Left renal pelvis (tissue), 4 donors: Measurements from ENCODE around the gene CSNK1E. TPM values are rescaled to one million over a fixed set of nuclear protein-coding genes. Genes with fewer than 3 reads are reported as not detected.

ENCODE experiments used
- DNase-seq, 4 donors: peaks; one replicate each; pipeline ENCODE4 v3.0.0-alpha.2; 2013; ENCODE audit warnings: low read depth in 4 of 4, low spot score in 3 of 4
- polyA plus RNA-seq, 4 donors: library from polyadenylated mRNA; unstranded; fragments of 120-200 nt; gene quantifications; one replicate each; pipeline ENCODE4 v1.2.1, GENCODE V29; 2013; ENCODE audit not compliant: insufficient read length in 4 of 4

The CSNK1E gene
- polyA plus RNA-seq, 4 donors = 111 to 194 (median 133) TPM

DNA sequence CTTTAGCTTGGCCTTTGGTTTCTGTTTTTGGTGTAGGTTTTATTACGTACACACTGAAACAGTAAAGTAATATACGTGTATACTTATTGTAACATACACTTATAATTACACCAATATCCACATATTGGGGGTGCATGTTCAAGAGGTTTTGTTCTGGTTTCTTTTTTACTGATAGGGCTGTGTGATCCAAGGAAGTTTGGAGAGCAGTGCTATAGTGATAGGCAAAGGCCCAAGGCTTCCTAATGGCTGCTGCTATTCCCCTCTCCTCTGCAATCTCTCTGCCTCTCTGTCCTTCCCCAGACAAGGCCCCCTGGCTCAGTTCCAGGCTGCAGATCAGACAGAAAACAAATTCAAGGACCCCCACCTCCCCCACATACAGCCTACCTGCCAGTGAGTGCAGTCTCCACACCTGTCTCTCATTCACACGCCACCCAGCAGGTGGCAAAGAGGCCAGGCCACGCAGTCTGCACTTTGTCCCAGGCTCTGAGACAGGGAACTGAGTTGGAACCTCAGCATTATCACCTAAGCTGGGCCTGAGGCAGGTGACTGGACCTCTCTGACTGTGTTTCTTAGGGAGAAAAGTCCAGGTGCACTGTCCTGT lies 59.5 kb downstream of the CSNK1E start:
- DNase-seq = no peak

DNA sequence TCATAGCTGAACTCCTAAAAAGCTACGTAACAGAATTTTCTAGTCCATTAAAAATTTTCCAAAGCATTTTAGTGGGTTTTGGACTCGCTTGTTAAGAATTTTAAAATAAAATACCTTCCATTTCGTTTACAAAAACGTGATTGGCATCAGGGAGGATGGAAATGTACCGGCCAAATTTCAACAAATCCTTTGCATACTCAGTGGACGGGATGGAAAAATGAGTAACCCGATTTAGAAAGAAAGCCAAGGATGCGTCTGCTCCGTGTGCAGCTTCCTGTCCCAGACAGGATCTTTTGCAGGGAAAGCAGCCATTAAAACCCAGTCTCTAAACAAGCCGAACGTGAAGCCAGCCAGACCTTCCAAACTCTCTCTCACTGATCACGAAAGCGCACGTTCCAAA lies 60.1 kb downstream of the CSNK1E start:
- DNase-seq = no peak

DNA sequence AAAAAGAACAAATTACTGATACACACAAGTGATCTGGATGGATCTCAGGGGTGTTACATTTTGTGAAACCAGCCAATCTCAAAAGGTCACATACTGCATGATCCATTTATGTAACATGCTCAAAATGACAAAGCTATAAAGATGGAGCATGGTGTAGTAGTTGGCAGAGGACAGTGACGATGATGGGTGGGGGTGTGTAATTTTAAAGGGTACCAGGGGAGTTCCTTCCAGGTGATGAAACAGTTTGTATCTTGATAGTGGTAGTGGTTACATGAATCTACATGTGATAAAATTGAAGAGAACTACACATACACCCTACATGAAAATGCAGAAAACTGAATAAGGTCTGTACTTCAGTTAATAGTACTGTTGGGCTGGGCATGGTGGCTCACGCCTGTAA lies 61.5 kb downstream of the CSNK1E start:
- DNase-seq = no peak

DNA sequence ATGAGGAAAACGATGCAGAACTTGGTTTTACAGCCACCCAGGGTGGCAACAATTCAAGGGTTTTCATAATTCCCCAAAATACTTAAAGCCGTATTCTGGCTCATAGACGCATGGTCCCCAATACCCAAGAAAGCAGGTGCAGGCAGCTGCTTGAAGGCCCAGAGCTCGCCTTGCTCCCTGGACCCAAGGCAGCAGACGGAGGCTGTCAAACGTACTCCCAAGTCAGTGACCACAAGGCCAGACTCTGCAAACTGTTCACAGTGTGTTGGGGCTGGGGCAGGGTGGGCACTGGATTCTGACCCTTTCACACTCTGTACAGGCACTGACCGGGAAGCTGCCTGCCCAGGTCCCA lies 65.9 kb downstream of the CSNK1E start:
- no peak for DNase-seq

DNA sequence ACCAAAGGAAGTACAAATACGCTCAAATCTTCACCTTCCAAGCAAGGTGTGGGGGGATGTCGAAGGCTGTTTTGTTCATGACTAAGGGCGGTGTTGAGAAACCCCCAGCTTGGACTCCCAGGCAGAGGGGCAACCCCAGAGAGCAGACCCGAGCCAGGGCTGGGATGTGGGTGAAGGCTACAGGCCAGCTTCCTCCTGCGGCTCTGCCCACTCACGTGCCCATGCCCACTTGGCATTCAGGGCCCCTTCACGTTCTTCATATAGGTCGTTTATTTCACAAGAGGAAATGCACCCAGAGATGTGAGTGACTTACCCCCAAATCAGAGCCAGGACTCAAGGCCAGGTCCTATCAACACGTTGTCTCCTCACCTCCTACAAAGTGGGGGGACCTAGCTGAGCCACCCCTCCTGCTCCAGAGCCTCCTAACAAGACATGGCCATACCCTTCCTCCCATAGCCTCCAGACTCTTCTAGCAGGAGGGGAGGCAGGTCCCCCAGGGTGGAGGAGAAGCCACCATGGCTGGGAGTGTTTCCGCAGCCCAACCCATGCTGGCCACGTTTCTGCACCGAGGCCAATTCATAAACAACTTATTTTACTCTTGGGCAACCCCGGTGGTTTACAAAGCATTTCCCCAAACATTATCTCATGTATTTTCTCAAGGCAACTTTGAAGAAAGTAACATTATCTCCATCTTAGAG lies 66.4 kb downstream of the CSNK1E start:
- DNase-seq = no peak

DNA sequence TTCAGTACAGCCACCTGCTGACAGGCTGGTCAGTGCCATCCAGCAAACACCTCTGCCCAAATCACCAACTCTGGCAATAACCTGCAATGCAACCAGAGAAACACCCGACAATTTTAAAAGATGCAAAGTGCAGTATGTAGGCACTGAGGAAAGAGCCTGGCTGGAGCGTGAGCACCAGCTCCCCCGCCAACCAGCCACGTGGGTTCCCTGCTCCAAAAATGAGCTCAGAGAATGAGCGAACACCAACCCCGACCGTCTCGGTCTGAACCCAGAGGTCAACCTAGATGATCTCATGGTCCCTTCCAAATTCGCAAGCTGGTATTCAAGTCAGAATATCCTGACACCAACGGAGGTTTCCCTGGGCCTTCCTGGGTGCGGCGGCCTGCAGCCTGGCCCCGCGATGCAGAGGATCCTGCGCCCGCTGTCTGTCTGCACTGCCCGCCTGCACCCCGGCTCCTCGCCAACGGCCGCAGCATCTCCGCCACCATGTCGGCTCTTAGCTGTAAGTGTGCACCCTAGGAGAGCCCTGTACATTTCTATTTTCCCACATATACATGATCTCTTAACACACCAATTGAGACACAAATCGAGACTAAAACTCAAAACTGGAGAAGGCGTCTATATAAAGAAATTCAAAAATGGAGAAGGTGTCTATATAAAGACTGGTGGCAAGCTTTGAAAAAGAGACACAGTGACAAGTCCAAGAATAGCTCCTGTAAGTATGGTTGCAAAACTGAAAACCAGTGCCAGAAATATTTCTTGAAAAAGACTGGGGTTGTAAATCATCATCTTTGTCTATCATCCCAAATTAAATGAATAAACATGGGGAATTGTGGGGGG lies 67.2 kb downstream of the CSNK1E start:
- no peak for DNase-seq

DNA sequence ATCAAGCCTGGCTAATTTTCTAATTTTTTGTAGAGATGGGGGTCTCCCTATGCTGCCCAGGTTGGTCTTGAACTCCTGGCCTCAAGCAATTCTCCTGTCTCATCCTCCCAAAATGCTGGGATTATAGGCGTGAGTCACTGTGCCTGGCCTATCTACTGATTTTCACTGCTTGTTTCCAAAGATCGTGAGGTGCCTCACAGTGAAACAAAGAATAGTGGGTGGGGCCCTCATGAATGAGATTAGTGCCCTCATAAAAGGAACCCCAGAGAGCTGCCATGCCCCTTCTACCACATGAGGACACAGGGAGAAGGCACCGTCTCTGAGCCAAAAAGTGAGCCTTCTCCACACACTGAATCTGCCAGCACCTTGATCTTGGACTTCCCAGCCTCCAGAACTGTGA lies 67.9 kb downstream of the CSNK1E start:
- DNase-seq = no peak

DNA sequence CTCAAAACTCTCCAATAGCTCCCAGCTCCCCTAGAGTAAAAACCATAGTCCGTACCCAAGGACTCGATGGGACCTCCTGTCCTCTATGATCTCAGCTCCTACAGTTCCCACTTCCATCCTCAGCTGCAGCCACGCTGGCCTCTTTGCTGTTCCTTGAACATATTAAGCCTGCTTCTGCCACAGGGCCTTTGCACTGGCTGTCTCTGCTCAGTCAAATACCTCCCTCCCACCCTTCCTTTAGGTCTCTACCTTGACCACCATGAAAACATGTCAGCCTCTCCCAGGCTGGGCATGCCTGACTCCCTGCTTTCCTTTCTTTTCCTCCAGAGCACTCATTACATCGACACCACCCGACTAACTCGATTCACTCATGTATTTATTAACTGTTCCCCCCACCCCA lies 69.0 kb downstream of the CSNK1E start:
- DNase-seq = no peak

DNA sequence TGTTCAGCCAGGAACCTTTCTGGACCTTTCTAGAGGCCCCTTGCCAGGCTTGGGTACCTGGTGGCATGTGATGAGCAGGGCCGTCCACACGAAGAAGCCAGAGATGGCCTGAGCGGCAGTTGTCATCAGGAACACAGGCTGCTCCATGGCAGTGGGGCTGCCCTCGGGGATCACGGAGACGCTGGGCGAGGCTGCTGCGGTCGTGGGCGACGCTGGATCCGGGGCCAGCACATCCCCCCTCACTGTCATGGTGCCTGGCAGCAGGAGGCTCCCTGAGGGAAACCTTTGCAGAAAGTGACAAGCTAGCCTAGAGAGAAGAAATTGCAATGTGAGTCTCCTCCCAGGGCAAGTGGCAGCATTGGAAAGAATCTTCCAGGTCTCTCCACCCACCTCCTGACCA lies 69.5 kb downstream of the CSNK1E start:
- no peak for DNase-seq

DNA sequence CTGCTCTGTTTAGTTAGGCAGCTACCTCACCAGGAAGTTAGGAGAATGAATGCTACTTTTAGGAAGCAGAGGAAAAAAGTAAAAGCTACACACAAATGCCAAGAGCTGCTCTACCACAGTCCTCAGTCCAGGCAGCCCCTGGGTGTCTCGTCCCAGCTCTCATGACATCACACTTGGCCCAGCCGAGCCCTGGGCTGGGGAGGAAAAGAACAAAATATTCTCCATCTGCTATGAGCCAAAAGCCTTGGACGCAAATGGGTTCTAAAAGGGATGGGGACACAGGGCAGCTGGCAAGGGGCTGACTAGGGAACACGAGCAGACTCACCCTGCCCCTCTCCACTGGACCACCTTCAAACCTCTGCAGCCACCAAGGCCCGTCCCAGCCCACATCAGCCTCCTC lies 70.5 kb downstream of the CSNK1E start:
- no peak for DNase-seq

DNA sequence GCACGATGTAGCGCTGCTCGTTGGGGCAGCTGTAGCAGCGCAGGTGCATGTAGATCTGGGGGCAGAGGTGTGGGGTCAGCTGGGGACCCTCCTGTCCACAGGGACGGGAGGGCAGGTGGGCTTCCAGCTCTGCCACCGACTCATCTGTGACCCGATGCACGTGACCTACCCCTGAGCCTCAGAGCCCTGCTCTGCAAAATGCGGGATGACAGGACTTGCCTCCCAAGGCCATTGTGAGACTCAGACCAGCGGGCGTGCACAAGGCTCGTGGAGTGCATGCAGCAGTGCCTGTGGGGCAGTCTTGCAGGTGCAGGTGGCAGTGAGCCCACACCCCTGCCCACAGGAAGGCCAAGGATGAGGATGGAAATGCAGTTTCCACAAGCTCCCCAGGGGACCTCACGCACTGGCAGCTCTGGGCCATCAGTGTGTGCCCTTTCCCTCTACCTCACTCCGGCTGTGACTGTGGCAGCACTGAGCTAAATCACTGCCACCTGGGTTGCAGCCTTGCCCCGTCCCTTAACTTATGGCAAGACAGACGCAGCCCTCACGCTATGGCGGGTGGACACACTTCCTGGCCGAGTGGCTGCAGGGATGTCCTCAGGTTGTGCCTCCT lies 71.1 kb downstream of the CSNK1E start:
- no peak for DNase-seq

DNA sequence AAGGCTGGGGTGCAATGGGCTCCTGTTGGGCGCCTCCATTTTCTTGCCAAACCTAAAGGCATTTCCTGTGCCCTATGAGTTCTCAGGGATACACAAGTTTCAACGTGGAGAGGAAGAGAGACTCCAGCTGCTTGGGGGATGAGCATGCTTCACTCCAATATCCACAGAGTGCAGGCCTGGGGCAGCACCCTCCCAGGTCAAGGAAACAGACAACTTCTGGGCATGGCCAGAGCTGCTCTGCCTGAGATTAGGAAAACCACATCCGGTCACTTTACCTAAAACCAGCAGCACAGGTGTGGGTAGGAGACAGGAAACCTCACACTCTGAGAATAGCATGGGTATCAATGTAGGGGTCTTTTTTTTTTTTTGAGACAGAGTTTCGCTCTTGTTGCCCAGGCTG lies 73.1 kb downstream of the CSNK1E start:
- no peak for DNase-seq

DNA sequence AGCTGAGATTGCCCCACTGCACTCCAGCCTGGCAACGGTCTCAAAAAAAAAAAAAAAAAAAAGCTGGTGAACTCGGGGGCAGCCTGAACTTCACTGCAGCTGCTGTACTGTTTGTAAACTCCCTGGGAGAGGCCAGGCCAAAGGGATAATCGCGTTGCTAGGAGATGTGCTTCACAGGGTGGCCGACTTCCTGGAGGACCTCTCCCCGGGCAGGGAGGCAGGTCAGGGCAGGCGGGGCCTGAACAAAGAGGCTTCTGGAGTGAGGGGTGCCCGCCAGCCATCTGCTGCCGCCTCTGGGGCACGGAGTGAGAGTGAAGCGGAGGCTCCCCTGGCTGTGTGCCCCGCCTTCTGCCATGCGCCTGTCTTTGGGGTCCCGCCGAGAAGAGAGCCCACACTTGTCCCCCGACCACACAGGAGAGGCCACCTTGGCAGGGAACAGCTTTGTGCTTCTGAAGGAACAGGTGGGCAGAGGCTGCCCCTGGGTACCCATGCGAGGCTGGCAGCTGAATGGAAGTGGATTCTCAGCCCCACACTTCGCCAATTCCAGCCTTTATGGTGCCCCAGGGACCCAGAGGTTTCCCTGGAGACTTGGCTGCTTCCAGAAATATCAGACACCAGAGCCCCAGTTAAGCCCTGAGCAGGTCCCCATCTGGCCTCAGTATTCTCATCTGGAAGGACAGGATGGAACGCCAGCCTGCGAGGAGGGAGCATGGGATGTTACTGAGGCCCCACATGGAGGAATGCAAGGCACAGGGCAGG lies 74.0 kb downstream of the CSNK1E start:
- no peak for DNase-seq

DNA sequence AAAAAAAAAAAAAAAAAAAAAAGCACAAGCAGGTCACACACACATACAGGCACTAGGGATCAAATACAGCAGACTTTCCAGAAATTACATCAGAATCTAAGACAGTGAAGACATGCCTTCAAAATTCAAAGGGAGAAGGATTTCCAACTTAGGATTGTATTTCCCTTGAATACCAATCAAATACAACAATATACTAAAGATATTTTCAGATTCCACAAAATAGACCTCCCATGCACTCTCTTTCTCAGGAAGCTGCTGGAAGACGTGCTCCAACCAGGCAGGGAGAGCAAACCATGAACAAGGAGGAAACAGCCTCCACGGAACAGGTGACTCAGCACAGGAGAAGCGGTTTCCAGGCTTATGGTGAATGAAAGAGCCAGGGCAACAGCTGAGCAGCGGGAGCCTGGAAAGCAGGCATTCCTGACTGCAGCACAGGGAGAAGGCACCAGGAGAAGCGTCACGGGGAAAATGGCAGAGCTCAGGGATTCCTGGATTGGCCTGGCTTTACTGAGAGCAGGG lies 76.4 kb downstream of the CSNK1E start:
- DNase-seq = no peak

Other genes starting within 250 kb of the CSNK1E start
- gene SLC16A8, start 233.2 kb downstream of the CSNK1E start, polyA plus RNA-seq = 1 to 10 TPM; 1.2 to 2.4 (median 2.3) TPM
- 1 to 10 TPM; 1.3 to 8.4 (median 4.3) TPM for gene BAIAP2L2, start 206.7 kb downstream of the CSNK1E start, polyA plus RNA-seq
- gene PLA2G6, start 135.6 kb downstream of the CSNK1E start, polyA plus RNA-seq = 10 to 100 TPM; 29.6 to 66.9 (median 35.2) TPM
- gene MAFF, start 115.4 kb downstream of the CSNK1E start, polyA plus RNA-seq = 1 to 10 TPM; 2.5 to 8.1 (median 3.8) TPM
- gene TMEM184B, start 44.4 kb downstream of the CSNK1E start, polyA plus RNA-seq = 10 to 100 TPM; 35.8 to 43.1 (median 42.5) TPM
- 1 to 10 TPM in 1 of 4 donors, under 1 TPM in 3; 0.23 to 1.5 (median 0.33) TPM for gene KCNJ4, start 137.8 kb upstream of the CSNK1E start, polyA plus RNA-seq
- 10 to 100 TPM; 10.3 to 67.7 (median 15.9) TPM for gene KDELR3, start 150.7 kb upstream of the CSNK1E start, polyA plus RNA-seq
- 1,000 to 10,000 TPM in 1 of 4 donors, 100 to 1,000 TPM in 3; 639 to 1,046 (median 846) TPM for gene DDX17, start 188.9 kb upstream of the CSNK1E start, polyA plus RNA-seq